ENCODE results near the gene HMOX1. TPM values are rescaled to one million over a fixed set of nuclear protein-coding genes. Genes with fewer than 3 reads are reported as not detected.

HMOX1 gene
- total and polyA plus RNA-seq, 2 of the 13 experiments (the other 11 are each of a cell fraction or from before 2014, with no cell fraction given): 53.6 to 67.4 TPM

GRCh38 chr22:35350539-35351503 is 30.1 kb upstream of the HMOX1 start (continued):
- TF ChIP-seq ZNF234 (CRISPR knock-in tag; conservative IDR thresholded peaks at IDR 0.05): no peak
- peak; percentile 30; the same call in 1 of the 2 replicates for TF ChIP-seq FOXO1 (CRISPR knock-in tag; IDR thresholded peaks at IDR 0.05)
- TF ChIP-seq CTCF (CRISPR knock-in tag; IDR thresholded peaks at IDR 0.05): peak; percentile 99
- TF ChIP-seq EHMT2 (IDR thresholded peaks at IDR 0.05; ENCODE audit: borderline replicate concordance, low read depth, low read length): no peak
- no peak for TF ChIP-seq TERF1 (CRISPR knock-in tag; IDR thresholded peaks at IDR 0.05)
- no peak for TF ChIP-seq DMAP1 (CRISPR knock-in tag; IDR thresholded peaks at IDR 0.05)
- TF ChIP-seq DNMT3B (CRISPR knock-in tag; conservative IDR thresholded peaks at IDR 0.05): no peak
- no peak for TF ChIP-seq ZNF589 (CRISPR knock-in tag; conservative IDR thresholded peaks at IDR 0.05)
- TF ChIP-seq ARID5B (CRISPR knock-in tag; IDR thresholded peaks at IDR 0.05): peak; percentile 56
